ENCODE results near the gene UMAD1.
"Not testable (repeated sequence)": the region's sequence is repeated elsewhere in the genome, so short reads cannot be mapped to it uniquely, and the experiment has no call there.

The UMAD1 gene

GRCh38 chr7:7821517-7821916 lies 181.0 kb downstream of the UMAD1 start:
- CTCF ChIA-PET, result interaction anchor here (0.8 to 1.6 kb wide), 5 partner anchors 8 to 123 kb away, joined by 3 to 5 read pairs (median 3); partner anchors contain the start of gene RPA3

DNA sequence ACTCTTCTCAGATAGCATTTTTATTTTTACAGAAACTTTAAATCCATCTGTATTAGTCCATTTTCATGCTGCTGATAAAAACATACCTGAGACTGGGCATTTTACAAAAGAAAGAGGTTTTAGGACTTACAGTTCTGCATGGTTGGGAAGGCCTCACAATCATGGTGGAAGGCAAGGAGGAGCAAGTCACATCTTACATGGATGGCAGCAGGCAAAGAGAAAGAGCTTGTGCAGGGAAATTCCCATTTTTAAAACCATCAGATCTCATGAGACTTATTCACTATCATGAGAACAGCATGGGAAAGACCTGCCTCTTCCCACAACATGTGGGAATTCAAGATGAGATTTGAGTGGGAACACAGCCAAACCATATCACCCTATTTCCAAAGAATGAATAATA lies 184.7 kb downstream of the UMAD1 start:
- POLR2A ChIA-PET; DNase-seq (ENCODE audit: extremely low spot score); CTCF ChIA-PET: not testable (repeated sequence)

More at GRCh38 chr7:7821517-7821916, 181.0 kb downstream of the UMAD1 start:
- DNase-seq (ENCODE audit: extremely low spot score), result no peak
- TF ChIP-seq CTCF (IDR thresholded peaks at IDR 0.05; ENCODE audit: control extremely low read depth, extremely low read depth, low read depth, missing control alignments), result no peak
- POLR2A ChIA-PET, result no interaction called here

DNA sequence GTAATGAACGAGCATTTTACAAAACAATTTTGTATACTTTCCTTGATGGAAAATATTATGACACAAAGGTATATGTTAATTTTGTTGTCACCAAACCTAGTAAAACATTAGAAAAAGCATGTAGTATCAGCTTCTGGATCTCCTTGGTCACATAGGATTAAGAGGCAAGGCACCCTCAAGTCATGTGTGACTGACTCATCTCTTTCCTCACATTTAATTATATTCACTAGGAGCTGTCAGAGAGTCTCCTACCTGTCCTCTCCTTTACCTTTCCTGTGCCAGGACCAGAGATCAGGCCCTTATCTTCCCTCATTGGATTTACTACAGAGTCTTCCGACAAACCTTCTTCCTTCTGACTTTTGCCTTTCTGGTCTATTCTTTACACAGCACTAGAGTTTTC lies 189.1 kb downstream of the UMAD1 start:
- ChIA-PET CTCF (no interaction called here), POLR2A (no interaction called here)
- TF ChIP-seq CTCF (IDR thresholded peaks at IDR 0.05; ENCODE audit: control extremely low read depth, extremely low read depth, low read depth, missing control alignments), result no peak
- no peak for DNase-seq (ENCODE audit: extremely low spot score)

DNA sequence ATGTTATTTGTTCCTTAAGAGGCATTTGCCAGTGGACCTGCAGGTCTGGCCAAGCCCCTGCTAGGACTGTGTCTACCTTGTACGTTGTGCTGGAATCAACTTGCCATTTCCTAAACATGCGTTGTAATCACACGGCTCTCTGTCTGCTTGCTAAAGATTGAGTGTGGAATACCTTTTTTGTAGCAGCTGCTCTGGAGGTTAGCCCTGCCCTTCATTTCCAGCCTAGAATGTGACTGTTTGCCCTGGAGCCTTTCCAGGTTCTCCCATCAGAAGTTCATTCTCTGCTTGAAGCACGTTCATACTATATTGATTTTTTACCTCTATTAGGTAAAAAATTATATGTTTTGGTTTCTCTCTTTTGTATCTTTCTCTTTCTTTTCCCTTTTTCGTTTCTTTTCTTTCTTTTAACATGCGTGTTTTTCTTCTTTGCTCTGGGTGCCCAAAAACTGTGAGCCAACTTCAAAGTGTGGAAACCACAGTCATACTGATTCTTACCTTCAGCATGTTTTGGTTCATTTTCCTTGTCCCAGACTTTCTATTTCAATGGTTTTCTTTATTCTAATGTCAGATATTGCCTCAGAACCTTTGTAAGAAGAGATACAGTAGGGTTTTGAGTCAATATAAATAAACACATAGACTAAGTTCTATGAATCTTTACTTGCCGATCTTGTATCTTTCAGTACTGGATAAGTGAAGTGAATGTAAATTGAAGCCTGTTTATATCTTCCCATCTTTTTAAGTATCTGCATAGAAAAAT lies 189.7 kb downstream of the UMAD1 start:
- ChIA-PET CTCF (no interaction called here), POLR2A (no interaction called here)
- TF ChIP-seq CTCF (IDR thresholded peaks at IDR 0.05; ENCODE audit: control extremely low read depth, extremely low read depth, low read depth, missing control alignments), result no peak
- DNase-seq (ENCODE audit: extremely low spot score), result no peak

DNA sequence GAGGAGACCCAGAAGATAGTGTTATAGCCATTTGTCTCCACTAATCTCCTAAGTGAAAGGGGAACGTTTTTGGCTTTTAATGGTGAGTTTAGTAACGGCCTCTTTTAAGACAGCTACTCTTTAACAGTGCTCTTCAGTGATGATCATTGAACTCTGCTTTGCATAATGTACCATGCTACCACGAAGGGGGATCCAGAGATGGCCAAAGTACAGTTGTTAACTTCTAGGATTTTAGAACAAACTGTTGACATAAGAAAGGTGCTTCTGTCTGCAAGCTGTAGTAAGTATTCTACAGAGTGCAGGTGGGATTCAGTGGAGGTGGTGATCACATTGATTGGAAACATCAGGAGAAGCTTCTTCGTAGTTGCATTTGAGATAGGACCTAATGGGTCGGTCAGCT lies 192.0 kb downstream of the UMAD1 start:
- POLR2A ChIA-PET, result no interaction called here
- no peak for TF ChIP-seq CTCF (IDR thresholded peaks at IDR 0.05; ENCODE audit: control extremely low read depth, extremely low read depth, low read depth, missing control alignments)
- DNase-seq (ENCODE audit: extremely low spot score), result no peak
- CTCF ChIA-PET, result interaction anchor here (0.9 kb wide), 1 partner anchor 13 kb away, joined by 3 read pairs; no protein-coding TSS in a partner anchor

GRCh38 chr7:7834761-7835160 lies 194.2 kb downstream of the UMAD1 start:
- TF ChIP-seq CTCF (IDR thresholded peaks at IDR 0.05; ENCODE audit: control extremely low read depth, extremely low read depth, low read depth, missing control alignments), result no peak
- no peak for DNase-seq (ENCODE audit: extremely low spot score)
- ChIA-PET CTCF (interaction anchor here (1.5 kb wide), 1 partner anchor 15 kb away, joined by 3 read pairs; no protein-coding TSS in a partner anchor), POLR2A (no interaction called here)

DNA sequence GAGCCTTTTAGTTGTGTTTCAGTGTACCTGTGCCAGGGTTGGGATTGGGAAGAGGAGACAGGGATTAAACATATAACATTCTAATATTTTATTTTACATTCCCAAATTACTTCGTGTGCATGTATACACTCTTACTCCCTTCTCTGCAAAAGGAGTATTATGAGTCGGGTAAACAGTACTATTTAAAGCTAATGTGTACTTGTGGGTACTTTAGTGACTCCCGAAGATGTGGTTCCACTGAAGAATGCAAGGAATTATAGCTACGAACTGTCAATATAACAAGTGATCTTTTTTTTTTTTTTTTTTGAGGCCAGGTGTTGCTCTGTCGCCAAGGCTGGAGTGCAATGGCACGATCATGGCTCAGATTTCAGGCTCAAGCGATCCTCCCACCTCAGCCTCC lies 200.5 kb downstream of the UMAD1 start:
- POLR2A ChIA-PET, result no interaction called here
- CTCF ChIA-PET, result interaction anchor here (1.2 to 3.8 kb wide), 7 partner anchors 17 to 424 kb away, joined by 3 to 12 read pairs (median 5); no protein-coding TSS in a partner anchor
- TF ChIP-seq CTCF (IDR thresholded peaks at IDR 0.05; ENCODE audit: control extremely low read depth, extremely low read depth, low read depth, missing control alignments), result no peak

More for the DNA sequence above, 200.5 kb downstream of the UMAD1 start:
- no peak for DNase-seq (ENCODE audit: extremely low spot score)
